Progenitor cell of endocrine pancreas (in vitro differentiated cells): ENCODE data around the gene CDCP1. TPM values are rescaled to one million over a fixed set of nuclear protein-coding genes. Genes with fewer than 3 reads are reported as not detected.

Source experiments
- DNase-seq: peaks from one replicate; pipeline ENCODE4 v3.0.0; 2021; ENCODE audit warnings: low spot score; ENCODE audit not compliant: unreplicated experiment
- H3K27ac Mint-ChIP-seq: 2 replicates; pipeline ENCODE4 v1.8.0; 2021; ENCODE audit warnings: mild to moderate bottlenecking, moderate library complexity, mixed read lengths
- H3K27me3 Mint-ChIP-seq: 2 replicates; pipeline ENCODE4 v1.8.0; 2021; ENCODE audit warnings: mixed read lengths
- H3K36me3 Mint-ChIP-seq: 2 replicates; pipeline ENCODE4 v1.8.0; 2022; ENCODE audit warnings: mixed read lengths; ENCODE audit not compliant: insufficient read depth
- H3K4me1 Mint-ChIP-seq: 2 replicates; pipeline ENCODE4 v1.8.0; 2021; ENCODE audit warnings: low read depth, mixed read lengths
- H3K4me3 Mint-ChIP-seq: 2 replicates; pipeline ENCODE4 v1.8.0; 2021; ENCODE audit warnings: low read depth, mild to moderate bottlenecking, moderate library complexity, mixed read lengths
- H3K9me3 Mint-ChIP-seq: 2 replicates; pipeline ENCODE4 v1.8.0; 2021; ENCODE audit warnings: low read depth, mixed read lengths
- total RNA-seq: library from RNA; stranded (reverse); gene quantifications from 2 replicates; pipeline ENCODE4 v1.2.1, GENCODE V29; 2021
- TF ChIP-seq, protein P1 (sequence below): fragments of 200-600 bp; sonication (generic); IDR thresholded peaks from one replicate; pipeline ENCODE4 v1.5.0; 2021; ENCODE audit warnings: antibody characterized with exemption, mild to moderate bottlenecking; ENCODE audit not compliant: unreplicated experiment

The CDCP1 gene
- total RNA-seq, 1 donor from 2014 or later = 15.3 TPM

DNA sequence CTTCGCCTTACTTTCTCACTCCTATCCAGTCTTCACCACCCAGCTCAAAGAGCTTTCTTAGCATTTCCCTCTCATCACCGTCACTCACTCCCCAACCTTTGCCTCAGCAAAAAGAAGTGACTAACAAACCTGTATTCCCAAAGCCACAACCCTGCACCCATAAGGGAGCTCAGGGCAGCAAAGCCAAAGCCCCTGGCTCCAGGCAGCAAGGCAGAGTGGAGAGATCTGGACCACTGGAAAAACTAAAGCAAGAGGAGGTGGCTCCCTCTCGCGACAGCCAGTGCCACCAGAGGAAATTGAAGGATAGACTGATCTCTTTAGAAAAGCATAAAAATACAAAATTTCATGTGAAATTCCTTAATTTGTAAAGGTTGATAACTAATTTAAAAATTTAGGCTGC lies 25.1 kb upstream of the CDCP1 start:
- H3K36me3 Mint-ChIP-seq = peaks cover 2% of the 10 kb centered on the region

DNA sequence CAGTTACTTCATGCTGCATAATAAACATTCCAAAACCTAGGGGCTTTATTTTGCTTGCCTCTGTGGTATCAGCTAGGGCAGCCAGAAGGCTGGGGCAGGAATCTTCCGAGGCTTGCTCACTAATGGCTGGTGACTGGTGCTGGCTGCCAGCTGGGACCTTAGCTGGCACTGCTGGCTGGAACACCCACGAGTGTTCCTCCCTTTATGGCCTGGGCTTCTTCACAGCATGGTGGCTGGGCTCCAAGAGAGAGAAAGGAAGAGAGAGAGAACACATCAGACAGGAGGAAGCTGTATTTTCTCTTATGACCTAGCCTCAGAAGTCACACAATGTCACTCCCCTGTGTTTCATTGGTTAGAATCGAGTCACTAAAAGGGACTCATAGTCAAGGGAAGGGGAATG lies 23.9 kb upstream of the CDCP1 start:
- Mint-ChIP-seq H3K27ac (no peak overlapping the region), H3K4me1 (peaks cover 16% of the 10 kb centered on the region)

More for the DNA sequence above, 25.1 kb upstream of the CDCP1 start:
- DNase-seq = no peak
- Mint-ChIP-seq H3K27me3 (peaks cover 3% of the 10 kb centered on the region), H3K27ac (no peak overlapping the region), H3K4me1 (peaks cover 16% of the 10 kb centered on the region), H3K4me3 (no peak overlapping the region), H3K9me3 (peaks cover 2% of the 10 kb centered on the region)
- TF ChIP-seq, protein P1, sequence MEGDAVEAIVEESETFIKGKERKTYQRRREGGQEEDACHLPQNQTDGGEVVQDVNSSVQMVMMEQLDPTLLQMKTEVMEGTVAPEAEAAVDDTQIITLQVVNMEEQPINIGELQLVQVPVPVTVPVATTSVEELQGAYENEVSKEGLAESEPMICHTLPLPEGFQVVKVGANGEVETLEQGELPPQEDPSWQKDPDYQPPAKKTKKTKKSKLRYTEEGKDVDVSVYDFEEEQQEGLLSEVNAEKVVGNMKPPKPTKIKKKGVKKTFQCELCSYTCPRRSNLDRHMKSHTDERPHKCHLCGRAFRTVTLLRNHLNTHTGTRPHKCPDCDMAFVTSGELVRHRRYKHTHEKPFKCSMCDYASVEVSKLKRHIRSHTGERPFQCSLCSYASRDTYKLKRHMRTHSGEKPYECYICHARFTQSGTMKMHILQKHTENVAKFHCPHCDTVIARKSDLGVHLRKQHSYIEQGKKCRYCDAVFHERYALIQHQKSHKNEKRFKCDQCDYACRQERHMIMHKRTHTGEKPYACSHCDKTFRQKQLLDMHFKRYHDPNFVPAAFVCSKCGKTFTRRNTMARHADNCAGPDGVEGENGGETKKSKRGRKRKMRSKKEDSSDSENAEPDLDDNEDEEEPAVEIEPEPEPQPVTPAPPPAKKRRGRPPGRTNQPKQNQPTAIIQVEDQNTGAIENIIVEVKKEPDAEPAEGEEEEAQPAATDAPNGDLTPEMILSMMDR = no peak

DNA sequence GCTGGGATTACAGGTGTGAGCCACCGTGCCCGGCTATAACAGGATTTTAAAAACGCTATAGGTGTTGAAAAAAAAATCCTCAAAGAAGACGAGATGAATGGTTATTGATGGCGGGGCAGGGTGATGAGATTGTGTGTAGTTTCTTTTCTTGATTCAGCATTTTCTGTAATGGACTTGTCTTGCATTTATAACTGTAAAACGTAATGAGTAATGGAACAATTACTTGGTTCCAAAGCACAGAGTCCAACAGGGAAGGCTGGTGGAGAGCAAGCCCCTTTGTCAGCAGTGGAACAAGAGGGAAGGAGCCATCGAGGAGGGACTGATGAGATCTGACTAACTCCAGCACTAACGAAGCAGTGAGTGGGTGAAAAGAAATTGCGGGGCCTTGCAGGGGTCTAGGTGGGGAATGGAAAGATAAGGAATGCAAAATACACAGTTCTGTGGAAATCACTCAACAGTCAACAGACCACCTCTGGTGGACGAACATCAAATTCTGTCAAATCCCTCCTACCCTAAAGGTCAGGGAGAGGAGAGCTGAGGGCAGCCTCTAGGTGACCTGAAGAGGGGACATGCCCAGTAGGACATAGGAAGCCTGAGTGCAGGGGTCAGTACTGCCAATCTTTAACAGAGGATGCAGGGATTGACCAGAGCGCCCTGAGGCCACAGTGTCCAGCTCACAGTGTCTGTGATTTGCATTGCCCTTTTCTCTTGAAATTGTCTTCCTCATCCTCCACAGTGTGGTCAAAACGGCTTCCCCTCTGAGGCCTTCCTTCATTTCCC lies 23.1 kb upstream of the CDCP1 start:
- peaks cover 4% of the 10 kb centered on the region for H3K27me3 Mint-ChIP-seq
- H3K27ac Mint-ChIP-seq = peak overlapping the region; percentile 12
- no peak overlapping the region for H3K4me3 Mint-ChIP-seq
- peaks cover 4% of the 10 kb centered on the region for H3K9me3 Mint-ChIP-seq
- peaks cover 16% of the 10 kb centered on the region for H3K4me1 Mint-ChIP-seq
- TF ChIP-seq, protein P1 = no peak
- peaks cover 3% of the 10 kb centered on the region for H3K36me3 Mint-ChIP-seq
- no peak for DNase-seq

More for the DNA sequence above, 23.9 kb upstream of the CDCP1 start:
- Mint-ChIP-seq H3K36me3 (peaks cover 3% of the 10 kb centered on the region), H3K9me3 (peaks cover 4% of the 10 kb centered on the region), H3K27me3 (peaks cover 3% of the 10 kb centered on the region), H3K4me3 (no peak overlapping the region)
- DNase-seq = no peak
- TF ChIP-seq, protein P1 = no peak

DNA sequence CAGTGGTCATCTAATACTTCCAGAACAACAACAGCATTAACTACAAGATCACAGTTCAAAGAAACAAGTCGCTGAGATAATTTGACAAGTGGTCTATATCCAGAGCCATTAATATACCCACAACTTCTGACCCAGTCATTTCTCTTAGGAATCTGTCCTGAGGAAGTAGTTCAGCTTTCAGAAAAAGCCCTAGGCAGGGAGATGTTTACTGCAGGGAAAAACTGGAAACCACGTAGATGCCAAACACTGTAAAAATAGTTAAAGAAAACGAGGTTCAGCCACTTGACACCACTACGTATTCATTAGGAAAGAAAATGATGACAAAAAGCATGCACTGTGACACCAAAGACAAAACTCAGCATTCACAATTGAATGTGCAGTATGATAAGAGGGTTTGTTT lies 22.3 kb upstream of the CDCP1 start:
- Mint-ChIP-seq H3K4me1 (peaks cover 16% of the 10 kb centered on the region), H3K36me3 (peaks cover 3% of the 10 kb centered on the region), H3K4me3 (no peak overlapping the region)

More for the DNA sequence above, 22.3 kb upstream of the CDCP1 start:
- no peak for DNase-seq
- Mint-ChIP-seq H3K27ac (no peak overlapping the region), H3K9me3 (peaks cover 4% of the 10 kb centered on the region), H3K27me3 (peaks cover 8% of the 10 kb centered on the region)
- TF ChIP-seq, protein P1 = no peak
